Esophagus muscularis mucosa (tissue), 4 donors: ENCODE results near the gene DMTF1.

ENCODE experiments used
- CTCF ChIP-seq, 3 experiments: fragments of 200-600 bp in 2 of 3; fragments of 450-650 bp in 1 of 3; sonication (generic) in 2 of 3; IDR thresholded peaks; one replicate each; pipeline ENCODE4 v1.5.1; 2017 to 2019; ENCODE audit warnings: antibody characterized with exemption in 3 of 3, mild to moderate bottlenecking in 2 of 3, moderate library complexity in 1 of 3
- EP300 ChIP-seq: sonication (generic); formaldehyde crosslinking; IDR thresholded peaks from one replicate; pipeline ENCODE4 v1.6.1; 2017; ENCODE audit warnings: antibody characterized with exemption
- POLR2AphosphoS5 ChIP-seq, 2 donors: sonication (generic); formaldehyde crosslinking; IDR thresholded peaks; one replicate each; pipeline ENCODE4 v1.6.1; 2017; ENCODE audit warnings: antibody characterized with exemption in 2 of 2

- TF ChIP-seq CTCF (IDR thresholded peaks at IDR 0.05) (no peak), EP300 (no peak), POLR2AphosphoS5 (IDR thresholded peaks at IDR 0.05) (no peak)
These were observed 61.0 kb downstream of the DMTF1 start for GRCh38 chr7:87213252-87213651.
